ENCODE data around the gene MPDZ.

DNA sequence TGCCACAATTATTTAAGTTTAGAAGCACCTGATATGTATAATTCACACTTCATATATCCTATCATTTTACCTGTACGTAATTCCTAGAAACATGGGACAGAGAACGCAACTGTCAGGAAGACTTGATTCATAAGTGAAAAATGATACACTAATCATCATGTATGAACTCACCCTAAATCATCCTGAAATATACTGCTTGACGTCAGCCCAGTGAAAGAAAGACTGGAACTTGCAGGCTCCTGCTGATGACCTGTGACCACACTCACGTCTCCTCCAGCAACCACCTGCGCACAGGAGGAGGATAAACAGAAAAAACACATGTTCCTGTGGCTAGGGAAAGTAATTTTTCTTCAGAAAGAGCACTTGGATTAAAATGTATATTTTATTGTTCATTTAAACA lies 169.7 kb downstream of the MPDZ start:
- TF ChIP-seq POLR2A (IDR thresholded peaks at IDR 0.05; ENCODE audit: low read length), result no peak
- TF ChIP-seq MAZ (IDR thresholded peaks at IDR 0.05; ENCODE audit: borderline replicate concordance, low read depth, low read length), result no peak
- TF ChIP-seq, protein P1, sequence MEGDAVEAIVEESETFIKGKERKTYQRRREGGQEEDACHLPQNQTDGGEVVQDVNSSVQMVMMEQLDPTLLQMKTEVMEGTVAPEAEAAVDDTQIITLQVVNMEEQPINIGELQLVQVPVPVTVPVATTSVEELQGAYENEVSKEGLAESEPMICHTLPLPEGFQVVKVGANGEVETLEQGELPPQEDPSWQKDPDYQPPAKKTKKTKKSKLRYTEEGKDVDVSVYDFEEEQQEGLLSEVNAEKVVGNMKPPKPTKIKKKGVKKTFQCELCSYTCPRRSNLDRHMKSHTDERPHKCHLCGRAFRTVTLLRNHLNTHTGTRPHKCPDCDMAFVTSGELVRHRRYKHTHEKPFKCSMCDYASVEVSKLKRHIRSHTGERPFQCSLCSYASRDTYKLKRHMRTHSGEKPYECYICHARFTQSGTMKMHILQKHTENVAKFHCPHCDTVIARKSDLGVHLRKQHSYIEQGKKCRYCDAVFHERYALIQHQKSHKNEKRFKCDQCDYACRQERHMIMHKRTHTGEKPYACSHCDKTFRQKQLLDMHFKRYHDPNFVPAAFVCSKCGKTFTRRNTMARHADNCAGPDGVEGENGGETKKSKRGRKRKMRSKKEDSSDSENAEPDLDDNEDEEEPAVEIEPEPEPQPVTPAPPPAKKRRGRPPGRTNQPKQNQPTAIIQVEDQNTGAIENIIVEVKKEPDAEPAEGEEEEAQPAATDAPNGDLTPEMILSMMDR (IDR thresholded peaks at IDR 0.05), result no peak
- no peak for TF ChIP-seq NPAS2 (CRISPR knock-in tag; IDR thresholded peaks at IDR 0.05; ENCODE audit: borderline replicate concordance)
- no peak for TF ChIP-seq RFX5 (IDR thresholded peaks at IDR 0.05)
- no peak for TF ChIP-seq HOXB5 (CRISPR knock-in tag; IDR thresholded peaks at IDR 0.05)
- no peak for TF ChIP-seq RAD21 (conservative IDR thresholded peaks at IDR 0.05 in 1 of 2, IDR thresholded peaks at IDR 0.05 in 1 of 2)
- TF ChIP-seq JUN (IDR thresholded peaks at IDR 0.05), result no peak
- no peak for TF ChIP-seq CEBPB (IDR thresholded peaks at IDR 0.05)
- TF ChIP-seq, protein P2, sequence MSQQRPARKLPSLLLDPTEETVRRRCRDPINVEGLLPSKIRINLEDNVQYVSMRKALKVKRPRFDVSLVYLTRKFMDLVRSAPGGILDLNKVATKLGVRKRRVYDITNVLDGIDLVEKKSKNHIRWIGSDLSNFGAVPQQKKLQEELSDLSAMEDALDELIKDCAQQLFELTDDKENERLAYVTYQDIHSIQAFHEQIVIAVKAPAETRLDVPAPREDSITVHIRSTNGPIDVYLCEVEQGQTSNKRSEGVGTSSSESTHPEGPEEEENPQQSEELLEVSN (IDR thresholded peaks at IDR 0.05; ENCODE audit: borderline replicate concordance, low read depth), result no peak
- no peak for TF ChIP-seq HDAC2 (IDR thresholded peaks at IDR 0.05)

Data from A549 (cell line).